GM18508 (cell line): ENCODE data around the gene TMEM204.

Experiments
- ATAC-seq: cut with Tn5 transposase; IDR thresholded peaks from one replicate; pipeline ENCODE4 v1.9.1; 2021; ENCODE audit warnings: moderate number of reproducible peaks; ENCODE audit not compliant: insufficient read depth, unreplicated experiment

TMEM204 gene

DNA sequence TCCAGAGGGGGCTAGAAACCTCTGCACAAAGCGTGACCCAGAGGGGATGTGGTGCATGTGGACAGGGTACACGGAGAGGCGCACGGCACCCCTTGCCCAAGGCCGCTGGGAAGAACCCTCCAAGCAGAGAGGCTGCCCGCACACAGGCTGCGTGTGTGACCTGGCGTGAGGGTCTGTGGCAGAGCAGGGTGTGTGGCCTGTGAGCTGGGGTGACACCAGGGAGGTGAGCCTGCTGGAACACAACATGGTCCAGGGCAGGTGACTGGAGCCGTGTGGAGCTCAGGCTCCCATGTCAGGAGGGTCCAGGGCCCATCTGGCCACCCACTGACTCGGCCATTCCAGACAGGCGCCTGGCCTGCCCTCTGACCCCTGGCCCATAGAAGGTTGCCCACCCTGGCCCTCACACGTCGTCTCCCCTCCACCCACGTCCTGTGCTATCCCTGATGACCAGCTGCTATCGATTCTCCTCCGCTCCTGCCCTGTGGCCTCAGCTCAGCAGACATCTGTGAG is 14.8 kb upstream of the TMEM204 start:
- no peak for ATAC-seq

GRCh38 chr16:1519831-1520230 is 13.6 kb upstream of the TMEM204 start:
- no peak for ATAC-seq

- ATAC-seq = no peak
Observed at GRCh38 chr16:1520461-1520860, 13.0 kb upstream of the TMEM204 start.

DNA sequence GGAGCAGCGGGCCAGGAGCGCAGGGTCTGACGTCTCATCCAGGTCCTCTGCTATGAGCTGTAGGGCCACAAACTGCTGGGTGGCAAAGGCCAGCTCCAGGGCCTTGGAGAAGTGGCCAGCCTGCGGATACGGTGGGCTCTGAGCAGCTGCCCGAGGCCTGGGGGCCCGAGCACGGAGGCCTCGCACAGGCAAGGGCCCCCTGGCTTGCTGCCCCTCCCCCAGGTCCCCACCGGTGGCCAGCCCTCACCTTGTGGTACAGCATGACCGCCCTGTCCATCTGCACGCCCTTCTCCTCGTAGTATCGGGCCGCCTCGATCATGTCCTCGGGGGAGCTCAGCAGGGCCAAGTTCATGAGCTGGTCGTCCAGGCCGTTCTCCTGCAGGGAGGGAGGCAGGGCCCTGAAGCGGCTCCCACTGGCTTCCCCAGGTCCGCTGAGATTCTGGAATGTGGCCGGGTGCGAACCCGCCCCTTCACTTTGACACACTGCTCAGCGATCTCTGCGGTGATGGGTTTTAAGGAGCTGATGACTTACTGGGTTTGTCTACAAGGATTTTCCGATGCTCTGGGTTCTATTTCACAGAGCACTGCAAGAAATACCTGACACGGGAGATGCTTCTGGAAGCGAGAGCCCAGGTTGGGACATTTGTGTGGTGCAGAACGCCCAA is 9.8 kb upstream of the TMEM204 start:
- ATAC-seq = no peak

DNA sequence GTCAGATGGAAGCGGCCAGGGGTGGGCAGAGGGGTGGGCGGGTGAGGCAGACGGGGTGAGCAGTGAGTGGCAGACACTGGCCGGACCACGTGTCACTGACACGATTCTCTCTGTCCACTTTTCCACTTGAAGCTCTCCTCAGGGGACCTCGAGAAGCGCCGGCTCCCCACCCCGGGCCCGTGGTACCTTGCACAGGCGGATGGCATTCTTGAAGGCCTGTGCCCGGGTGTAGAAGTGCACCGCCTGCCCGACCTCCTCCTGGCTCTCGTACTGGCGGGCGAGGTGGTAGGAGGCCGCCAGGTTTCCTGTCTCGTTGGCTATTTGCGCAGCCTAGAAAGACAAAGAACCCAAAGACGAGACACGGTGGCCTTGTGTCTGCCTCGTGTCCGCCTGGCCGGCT is 9.1 kb upstream of the TMEM204 start:
- no peak for ATAC-seq

DNA sequence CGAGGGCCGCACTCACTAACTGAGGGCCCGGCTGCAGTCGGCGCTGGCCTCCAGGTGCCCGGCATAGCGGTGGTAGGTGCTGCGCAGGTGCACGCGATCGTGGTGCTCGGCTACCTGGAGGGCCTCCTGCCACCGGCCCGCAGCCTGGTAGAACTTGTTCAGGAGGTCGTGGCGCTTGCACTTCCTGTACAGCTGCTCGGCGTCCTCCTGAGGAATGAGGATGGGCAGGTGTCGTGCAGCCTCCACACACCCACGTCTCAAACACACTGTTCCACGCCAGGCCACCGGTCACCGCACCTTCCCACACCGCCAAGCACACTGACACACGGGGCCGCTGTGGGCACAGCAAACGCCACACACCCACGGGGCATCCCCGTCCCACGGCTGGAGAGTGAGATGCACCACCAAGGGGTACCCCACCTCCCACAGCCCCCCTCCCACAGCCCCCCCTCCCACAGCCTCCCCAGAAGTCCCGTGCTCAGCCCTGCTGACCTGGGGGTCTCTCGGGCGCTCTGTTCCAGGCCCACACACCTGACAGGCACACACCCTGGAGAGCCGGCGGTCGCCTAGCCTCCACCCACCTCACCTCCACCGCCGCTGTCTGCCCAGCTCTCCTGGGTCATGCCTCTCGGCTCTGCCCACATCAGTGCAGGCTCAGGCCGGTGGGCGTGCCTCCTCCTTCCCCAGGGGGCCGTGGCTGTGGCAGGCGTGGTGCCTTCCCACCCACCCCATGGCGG is 7.4 kb upstream of the TMEM204 start:
- ATAC-seq = no peak

- no peak for ATAC-seq
Observed at GRCh38 chr16:1526608-1527555, 6.6 kb upstream of the TMEM204 start.

GRCh38 chr16:1527836-1528811 is 5.3 kb upstream of the TMEM204 start:
- ATAC-seq = no peak

- no peak for ATAC-seq
Observed at GRCh38 chr16:1528921-1529537, 4.4 kb upstream of the TMEM204 start.

- ATAC-seq = no peak
Observed at GRCh38 chr16:1530349-1530882, 3.0 kb upstream of the TMEM204 start.

GRCh38 chr16:1530883-1531637 is 2.4 kb upstream of the TMEM204 start:
- no peak for ATAC-seq

GRCh38 chr16:1531638-1531910 is 1.9 kb upstream of the TMEM204 start:
- ATAC-seq = no peak

DNA sequence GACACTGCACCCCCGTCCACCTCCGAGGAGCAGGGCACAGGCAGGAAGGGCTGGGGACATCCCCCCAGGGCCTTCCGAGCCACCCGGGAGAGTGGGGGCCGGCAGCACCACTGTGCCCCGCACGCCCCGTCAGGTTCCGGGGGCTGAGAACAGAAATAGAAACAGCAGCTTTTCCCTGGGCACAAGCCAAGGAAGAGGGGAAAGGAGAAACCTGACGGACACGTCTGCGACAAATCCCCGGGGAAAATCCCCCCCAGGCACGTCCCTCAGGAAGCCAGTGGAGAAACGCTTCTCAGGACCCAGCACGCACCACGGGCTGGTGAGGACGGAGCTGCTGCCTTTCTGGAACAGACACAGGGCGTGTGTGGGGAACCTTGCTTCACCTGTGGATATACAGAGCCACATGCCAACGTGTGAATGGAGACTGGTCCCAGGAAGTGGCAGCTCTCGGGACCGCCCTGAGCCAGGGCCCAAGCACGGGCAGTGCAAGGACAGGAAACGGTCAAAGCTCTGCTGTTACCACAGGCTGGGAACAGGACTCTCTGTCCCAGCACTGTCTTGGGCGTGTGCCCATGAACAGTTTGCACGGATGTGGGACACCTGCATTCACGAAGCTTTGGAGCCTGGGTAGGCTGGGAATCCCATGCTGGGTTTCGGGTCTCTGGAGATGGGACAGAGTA is 1.2 kb upstream of the TMEM204 start:
- no peak for ATAC-seq

GRCh38 chr16:1532771-1533170 is 695 bp upstream of the TMEM204 start:
- no peak for ATAC-seq

- no peak for ATAC-seq
Observed at GRCh38 chr16:1534021-1535020, 855 bp downstream of the TMEM204 start.

GRCh38 chr16:1535391-1536291 is 2.2 kb downstream of the TMEM204 start:
- no peak for ATAC-seq
